ENCODE results near the gene SLC22A3. TPM values are rescaled to one million over a fixed set of nuclear protein-coding genes. Genes with fewer than 3 reads are reported as not detected.

Gene SLC22A3
- polyA plus RNA-seq, 2 of the 4 experiments (the other 2 are of a cell fraction), result 44.9 to 57.4 TPM

DNA sequence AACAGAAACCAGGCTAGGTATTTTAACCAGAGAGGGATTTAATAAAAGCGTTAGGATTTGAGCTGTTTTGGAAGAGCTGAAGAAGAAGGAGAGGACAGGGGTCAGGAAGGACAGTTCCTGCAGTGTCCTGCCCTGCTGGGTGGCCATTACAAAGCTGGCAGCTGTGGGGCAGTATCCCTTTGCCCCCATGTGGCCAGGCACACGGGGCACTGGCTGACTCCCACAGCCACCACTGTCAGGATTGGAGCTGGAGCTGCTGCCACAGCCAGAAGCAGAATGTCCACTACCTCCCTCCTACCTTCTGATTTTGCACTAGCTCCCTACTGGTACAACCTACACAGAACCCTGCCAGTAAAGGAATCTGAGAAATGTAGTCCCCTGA lies 46.5 kb downstream of the SLC22A3 start (continued):
- TF ChIP-seq GATA3 (IDR thresholded peaks at IDR 0.05; ENCODE audit: borderline replicate concordance), result no peak
- no peak for TF ChIP-seq RARB (CRISPR knock-in tag; IDR thresholded peaks at IDR 0.05)
- TF ChIP-seq ZFP36 (IDR thresholded peaks at IDR 0.05; ENCODE audit: borderline replicate concordance, partially characterized antibody), result peak; percentile 30
- TF ChIP-seq SMC3 (IDR thresholded peaks at IDR 0.05), result no peak
- TF ChIP-seq EP300 (IDR thresholded peaks at IDR 0.05), result no peak
- TF ChIP-seq MYC (IDR thresholded peaks at IDR 0.05; ENCODE audit: borderline replicate concordance, low read length), result no peak
- TF ChIP-seq CBX2 (IDR thresholded peaks at IDR 0.05; ENCODE audit: borderline replicate concordance, low read depth), result no peak
- TF ChIP-seq PHF8 (IDR thresholded peaks at IDR 0.05; ENCODE audit: borderline replicate concordance, low read depth), result no peak

DNA sequence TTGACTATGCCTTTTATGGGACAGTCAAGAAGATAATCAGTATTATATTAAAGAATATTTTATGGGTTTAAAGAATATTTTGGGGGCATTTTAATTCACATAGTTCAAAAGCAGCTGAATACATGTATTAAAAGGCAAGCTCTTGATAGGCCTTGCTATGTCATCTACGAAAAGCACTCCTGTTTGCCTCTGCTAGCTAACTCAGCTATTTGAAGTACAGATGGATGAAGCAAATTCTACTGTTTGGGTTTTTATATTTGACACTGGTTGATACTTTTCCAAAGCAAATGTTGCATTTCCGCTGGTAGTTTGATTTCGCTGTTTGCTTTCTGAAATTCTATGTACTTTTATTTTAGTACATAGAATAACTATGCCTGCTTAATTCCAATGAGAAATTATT lies 47.0 kb downstream of the SLC22A3 start:
- FAIRE-seq (no peak), ATAC-seq (no peak), DNase-seq (ENCODE audit: low read depth in 1 of 2, low spot score in 1 of 2) (no peak)
- TF ChIP-seq BHLHE40 (IDR thresholded peaks at IDR 0.05; ENCODE audit: low read depth, low read length) (no peak), TFCP2L1 (CRISPR knock-in tag; IDR thresholded peaks at IDR 0.05) (no peak), SREBF2 (IDR thresholded peaks at IDR 0.05) (no peak), SMC3 (IDR thresholded peaks at IDR 0.05) (no peak), RFX5 (IDR thresholded peaks at IDR 0.05) (no peak), RCOR1 (IDR thresholded peaks at IDR 0.05; ENCODE audit: low read depth, low read length) (no peak), EP300 (IDR thresholded peaks at IDR 0.05) (no peak), HEYL (CRISPR knock-in tag; IDR thresholded peaks at IDR 0.05) (no peak)
- TF ChIP-seq, protein P1, sequence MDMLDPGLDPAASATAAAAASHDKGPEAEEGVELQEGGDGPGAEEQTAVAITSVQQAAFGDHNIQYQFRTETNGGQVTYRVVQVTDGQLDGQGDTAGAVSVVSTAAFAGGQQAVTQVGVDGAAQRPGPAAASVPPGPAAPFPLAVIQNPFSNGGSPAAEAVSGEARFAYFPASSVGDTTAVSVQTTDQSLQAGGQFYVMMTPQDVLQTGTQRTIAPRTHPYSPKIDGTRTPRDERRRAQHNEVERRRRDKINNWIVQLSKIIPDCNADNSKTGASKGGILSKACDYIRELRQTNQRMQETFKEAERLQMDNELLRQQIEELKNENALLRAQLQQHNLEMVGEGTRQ (IDR thresholded peaks at IDR 0.05), result no peak
- 35% methylated on average over 3 of the region's 3 CpGs for WGBS (ENCODE audit: missing lambda C conversion rate)
- CTCF ChIA-PET, result interaction anchor here (0.7 to 2.0 kb wide), 8 partner anchors 8 to 307 kb away, joined by 3 to 7 read pairs (median 3); no protein-coding TSS in a partner anchor
- POLR2A ChIA-PET, result interaction anchor here (1.1 to 1.7 kb wide), 2 partner anchors 46 to 124 kb away, joined by 3 to 19 read pairs; partner anchors contain the start of gene SLC22A3
- Histone ChIP-seq H3K4me2 (peak overlapping the region; percentile 77), H3K4me3 (no peak overlapping the region), H3K27ac (peak overlapping the region; percentile 99 to 100), H3K4me1 (peaks cover 88% of the 10 kb centered on the region), H3K9me3 (no peaks in the 10 kb centered on the region)

DNA sequence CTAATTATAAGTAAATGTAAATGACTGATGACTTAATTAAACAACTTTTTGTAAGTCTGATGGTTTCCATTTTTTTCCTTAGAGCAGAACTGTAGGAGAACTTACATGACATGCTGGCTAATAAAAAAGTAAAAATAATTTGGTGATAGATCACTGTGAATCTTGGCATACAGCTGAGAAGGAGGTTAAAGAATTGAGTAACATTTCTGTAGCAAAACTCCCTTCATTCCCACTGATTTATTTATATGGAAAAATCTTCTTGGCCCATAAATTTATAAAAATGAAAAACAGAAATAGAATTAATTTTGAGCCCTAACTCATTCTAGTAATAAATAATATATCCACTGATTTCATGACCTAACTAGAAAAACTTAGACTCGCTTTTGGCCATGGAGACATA lies 48.1 kb downstream of the SLC22A3 start:
- no peak for DNase-seq (ENCODE audit: low read depth in 1 of 2, low spot score in 1 of 2)
- H3K4me1 ChIP-seq, result peaks cover 85% of the 10 kb centered on the region
- ChIA-PET CTCF (no interaction called here), POLR2A (no interaction called here)
- TF ChIP-seq RCOR1 (IDR thresholded peaks at IDR 0.05; ENCODE audit: low read depth, low read length) (no peak), HOXA7 (CRISPR knock-in tag; IDR thresholded peaks at IDR 0.05) (no peak)
- TF ChIP-seq, protein P2, sequence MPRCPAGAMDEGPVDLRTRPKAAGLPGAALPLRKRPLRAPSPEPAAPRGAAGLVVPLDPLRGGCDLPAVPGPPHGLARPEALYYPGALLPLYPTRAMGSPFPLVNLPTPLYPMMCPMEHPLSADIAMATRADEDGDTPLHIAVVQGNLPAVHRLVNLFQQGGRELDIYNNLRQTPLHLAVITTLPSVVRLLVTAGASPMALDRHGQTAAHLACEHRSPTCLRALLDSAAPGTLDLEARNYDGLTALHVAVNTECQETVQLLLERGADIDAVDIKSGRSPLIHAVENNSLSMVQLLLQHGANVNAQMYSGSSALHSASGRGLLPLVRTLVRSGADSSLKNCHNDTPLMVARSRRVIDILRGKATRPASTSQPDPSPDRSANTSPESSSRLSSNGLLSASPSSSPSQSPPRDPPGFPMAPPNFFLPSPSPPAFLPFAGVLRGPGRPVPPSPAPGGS (IDR thresholded peaks at IDR 0.05), result no peak
- TF ChIP-seq, protein P3, sequence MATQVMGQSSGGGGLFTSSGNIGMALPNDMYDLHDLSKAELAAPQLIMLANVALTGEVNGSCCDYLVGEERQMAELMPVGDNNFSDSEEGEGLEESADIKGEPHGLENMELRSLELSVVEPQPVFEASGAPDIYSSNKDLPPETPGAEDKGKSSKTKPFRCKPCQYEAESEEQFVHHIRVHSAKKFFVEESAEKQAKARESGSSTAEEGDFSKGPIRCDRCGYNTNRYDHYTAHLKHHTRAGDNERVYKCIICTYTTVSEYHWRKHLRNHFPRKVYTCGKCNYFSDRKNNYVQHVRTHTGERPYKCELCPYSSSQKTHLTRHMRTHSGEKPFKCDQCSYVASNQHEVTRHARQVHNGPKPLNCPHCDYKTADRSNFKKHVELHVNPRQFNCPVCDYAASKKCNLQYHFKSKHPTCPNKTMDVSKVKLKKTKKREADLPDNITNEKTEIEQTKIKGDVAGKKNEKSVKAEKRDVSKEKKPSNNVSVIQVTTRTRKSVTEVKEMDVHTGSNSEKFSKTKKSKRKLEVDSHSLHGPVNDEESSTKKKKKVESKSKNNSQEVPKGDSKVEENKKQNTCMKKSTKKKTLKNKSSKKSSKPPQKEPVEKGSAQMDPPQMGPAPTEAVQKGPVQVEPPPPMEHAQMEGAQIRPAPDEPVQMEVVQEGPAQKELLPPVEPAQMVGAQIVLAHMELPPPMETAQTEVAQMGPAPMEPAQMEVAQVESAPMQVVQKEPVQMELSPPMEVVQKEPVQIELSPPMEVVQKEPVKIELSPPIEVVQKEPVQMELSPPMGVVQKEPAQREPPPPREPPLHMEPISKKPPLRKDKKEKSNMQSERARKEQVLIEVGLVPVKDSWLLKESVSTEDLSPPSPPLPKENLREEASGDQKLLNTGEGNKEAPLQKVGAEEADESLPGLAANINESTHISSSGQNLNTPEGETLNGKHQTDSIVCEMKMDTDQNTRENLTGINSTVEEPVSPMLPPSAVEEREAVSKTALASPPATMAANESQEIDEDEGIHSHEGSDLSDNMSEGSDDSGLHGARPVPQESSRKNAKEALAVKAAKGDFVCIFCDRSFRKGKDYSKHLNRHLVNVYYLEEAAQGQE (IDR thresholded peaks at IDR 0.05), result no peak
- ATAC-seq, result no peak
- H3K27ac ChIP-seq, result peak overlapping the region; percentile 99 to 100
- WGBS (ENCODE audit: missing lambda C conversion rate), result 89% methylated on average over 1 of the region's 1 CpG
- no peak for FAIRE-seq
- H3K4me2 ChIP-seq, result peak overlapping the region; percentile 77
- no peak overlapping the region for H3K4me3 ChIP-seq
- H3K9me3 ChIP-seq, result no peaks in the 10 kb centered on the region
